ENCODE results near the gene TFPI.
"Not testable (repeated sequence)": the region's sequence is repeated elsewhere in the genome, so short reads cannot be mapped to it uniquely, and the experiment has no call there.

Gene TFPI

GRCh38 chr2:187511356-187512315 is 42.6 kb downstream of the TFPI start:
- no peaks in the 10 kb centered on the region for H3K36me3 ChIP-seq (ENCODE audit: control insufficient read depth, insufficient read depth, low read length, severe bottlenecking)
- H3K4me3 ChIP-seq (ENCODE audit: low read length), result no peak overlapping the region
- no peaks in the 10 kb centered on the region for H3K4me1 ChIP-seq (ENCODE audit: control insufficient read depth, insufficient read depth, low read length)
- no peak overlapping the region for H3K9ac ChIP-seq (ENCODE audit: low read length)
- no peak for DNase-seq (ENCODE audit: low read depth)
- peaks cover under 1% of the 10 kb centered on the region for H3K9me3 ChIP-seq (ENCODE audit: control insufficient read depth, low read length)
- H3K27me3 ChIP-seq (replicated peaks; ENCODE audit: control insufficient read depth, insufficient read depth, low read length), result no peaks in the 10 kb centered on the region

- not testable (repeated sequence) for H3K9ac ChIP-seq (ENCODE audit: low read length); H3K9me3 ChIP-seq (ENCODE audit: control insufficient read depth, low read length); H3K36me3 ChIP-seq (ENCODE audit: control insufficient read depth, insufficient read depth, low read length, severe bottlenecking); H3K27me3 ChIP-seq (replicated peaks; ENCODE audit: control insufficient read depth, insufficient read depth, low read length); H3K4me3 ChIP-seq (ENCODE audit: low read length); H3K4me1 ChIP-seq (ENCODE audit: control insufficient read depth, insufficient read depth, low read length); DNase-seq (ENCODE audit: low read depth)
Observed at GRCh38 chr2:187510419-187511355, 43.5 kb downstream of the TFPI start.

DNA sequence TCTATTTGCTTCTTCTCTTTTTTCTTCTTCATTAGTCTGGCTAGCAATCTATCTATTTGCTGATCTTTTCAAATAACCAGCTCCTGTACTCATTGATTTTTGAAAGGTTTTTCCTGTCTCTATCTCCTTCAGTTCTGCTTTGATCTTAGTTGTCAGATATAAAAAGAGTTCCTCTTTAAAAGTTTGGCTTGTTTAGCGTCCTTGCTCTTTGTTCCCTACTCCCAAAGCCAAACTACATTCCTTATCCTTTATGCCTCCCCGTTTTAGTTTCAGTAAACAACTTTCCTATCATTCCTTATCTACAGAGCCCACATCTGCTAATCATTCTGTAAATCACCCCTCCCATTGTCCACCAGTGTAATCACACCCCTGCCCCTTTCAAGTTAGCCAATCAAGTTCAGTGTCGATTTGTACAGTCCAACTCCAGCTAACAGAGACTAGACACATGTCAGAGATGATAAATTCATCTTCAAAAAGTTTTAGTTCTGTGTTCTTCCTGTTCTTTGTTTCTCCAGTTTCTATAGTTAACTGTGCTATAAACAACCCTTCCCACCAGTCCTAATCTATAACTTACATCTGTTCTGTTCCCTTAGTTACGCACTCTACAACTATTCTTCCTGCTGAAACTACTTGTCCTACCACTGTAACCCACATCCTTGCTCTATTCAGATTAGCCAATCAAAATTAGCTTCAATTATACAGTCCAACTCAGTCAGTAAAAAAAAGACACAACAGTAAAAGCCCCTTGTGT is 44.4 kb downstream of the TFPI start:
- Histone ChIP-seq H3K27me3 (replicated peaks; ENCODE audit: control insufficient read depth, insufficient read depth, low read length) (no peaks in the 10 kb centered on the region), H3K36me3 (ENCODE audit: control insufficient read depth, insufficient read depth, low read length, severe bottlenecking) (no peaks in the 10 kb centered on the region), H3K9me3 (ENCODE audit: control insufficient read depth, low read length) (no peaks in the 10 kb centered on the region), H3K4me1 (ENCODE audit: control insufficient read depth, insufficient read depth, low read length) (no peaks in the 10 kb centered on the region), H3K4me3 (ENCODE audit: low read length) (no peak overlapping the region), H3K9ac (ENCODE audit: low read length) (no peak overlapping the region)
- DNase-seq (ENCODE audit: low read depth), result no peak

GRCh38 chr2:187506416-187506815 is 47.8 kb downstream of the TFPI start:
- no peaks in the 10 kb centered on the region for H3K36me3 ChIP-seq (ENCODE audit: control insufficient read depth, insufficient read depth, low read length, severe bottlenecking)
- no peaks in the 10 kb centered on the region for H3K27me3 ChIP-seq (replicated peaks; ENCODE audit: control insufficient read depth, insufficient read depth, low read length)
- H3K4me1 ChIP-seq (ENCODE audit: control insufficient read depth, insufficient read depth, low read length), result no peaks in the 10 kb centered on the region
- no peak overlapping the region for H3K4me3 ChIP-seq (ENCODE audit: low read length)
- no peak for DNase-seq (ENCODE audit: low read depth)
- no peaks in the 10 kb centered on the region for H3K9me3 ChIP-seq (ENCODE audit: control insufficient read depth, low read length)
- H3K9ac ChIP-seq (ENCODE audit: low read length), result no peak overlapping the region

DNA sequence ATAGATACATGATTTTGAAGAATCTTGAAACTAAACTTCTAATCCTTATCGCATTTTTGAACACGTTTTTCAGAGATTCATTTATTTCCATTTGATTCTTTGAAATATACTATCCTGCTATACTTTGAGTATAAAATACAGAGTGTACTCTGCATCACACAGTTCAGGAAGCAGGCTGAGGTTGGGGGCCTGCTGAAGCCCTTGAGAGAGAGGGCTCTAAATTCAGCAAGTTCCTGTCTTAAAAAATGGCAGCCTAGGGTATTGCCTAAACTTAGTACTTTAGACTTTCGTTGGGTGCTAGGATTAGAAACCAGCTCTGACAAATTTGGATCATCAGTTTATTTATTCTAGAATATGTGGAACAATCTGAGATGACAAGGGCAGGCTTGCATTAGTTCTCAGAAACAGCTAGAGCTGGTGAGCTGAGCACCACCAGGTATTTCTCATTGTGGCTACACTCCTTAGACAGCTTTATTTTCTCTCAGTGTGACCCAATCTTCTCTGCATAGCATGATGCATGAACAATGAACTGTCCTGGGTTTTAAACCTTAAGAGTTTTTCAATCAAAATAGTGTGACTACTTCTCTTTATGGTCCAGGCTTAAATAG is 49.1 kb downstream of the TFPI start:
- no peak for DNase-seq (ENCODE audit: low read depth)
- Histone ChIP-seq H3K9me3 (ENCODE audit: control insufficient read depth, low read length) (no peaks in the 10 kb centered on the region), H3K27me3 (replicated peaks; ENCODE audit: control insufficient read depth, insufficient read depth, low read length) (no peaks in the 10 kb centered on the region), H3K9ac (ENCODE audit: low read length) (no peak overlapping the region), H3K4me3 (ENCODE audit: low read length) (no peak overlapping the region), H3K36me3 (ENCODE audit: control insufficient read depth, insufficient read depth, low read length, severe bottlenecking) (no peaks in the 10 kb centered on the region), H3K4me1 (ENCODE audit: control insufficient read depth, insufficient read depth, low read length) (peaks cover 7% of the 10 kb centered on the region)

GRCh38 chr2:187504312-187504921 is 49.8 kb downstream of the TFPI start:
- DNase-seq (ENCODE audit: low read depth), result no peak
- Histone ChIP-seq H3K9ac (ENCODE audit: low read length) (no peak overlapping the region), H3K9me3 (ENCODE audit: control insufficient read depth, low read length) (no peaks in the 10 kb centered on the region), H3K27me3 (replicated peaks; ENCODE audit: control insufficient read depth, insufficient read depth, low read length) (no peaks in the 10 kb centered on the region), H3K4me3 (ENCODE audit: low read length) (no peak overlapping the region), H3K4me1 (ENCODE audit: control insufficient read depth, insufficient read depth, low read length) (peaks cover 7% of the 10 kb centered on the region), H3K36me3 (ENCODE audit: control insufficient read depth, insufficient read depth, low read length, severe bottlenecking) (no peaks in the 10 kb centered on the region)

GRCh38 chr2:187503700-187504099 is 50.5 kb downstream of the TFPI start:
- no peaks in the 10 kb centered on the region for H3K9me3 ChIP-seq (ENCODE audit: control insufficient read depth, low read length)
- DNase-seq (ENCODE audit: low read depth), result no peak
- H3K9ac ChIP-seq (ENCODE audit: low read length), result no peak overlapping the region
- no peaks in the 10 kb centered on the region for H3K27me3 ChIP-seq (replicated peaks; ENCODE audit: control insufficient read depth, insufficient read depth, low read length)
- H3K4me1 ChIP-seq (ENCODE audit: control insufficient read depth, insufficient read depth, low read length), result peaks cover 7% of the 10 kb centered on the region
- no peaks in the 10 kb centered on the region for H3K36me3 ChIP-seq (ENCODE audit: control insufficient read depth, insufficient read depth, low read length, severe bottlenecking)
- H3K4me3 ChIP-seq (ENCODE audit: low read length), result no peak overlapping the region

GRCh38 chr2:187502467-187502866 is 51.8 kb downstream of the TFPI start:
- H3K36me3 ChIP-seq (ENCODE audit: control insufficient read depth, insufficient read depth, low read length, severe bottlenecking), result no peaks in the 10 kb centered on the region
- H3K9ac ChIP-seq (ENCODE audit: low read length), result no peak overlapping the region
- H3K9me3 ChIP-seq (ENCODE audit: control insufficient read depth, low read length), result no peaks in the 10 kb centered on the region
- no peak overlapping the region for H3K4me3 ChIP-seq (ENCODE audit: low read length)
- DNase-seq (ENCODE audit: low read depth), result no peak
- H3K4me1 ChIP-seq (ENCODE audit: control insufficient read depth, insufficient read depth, low read length), result peaks cover 7% of the 10 kb centered on the region
- no peaks in the 10 kb centered on the region for H3K27me3 ChIP-seq (replicated peaks; ENCODE audit: control insufficient read depth, insufficient read depth, low read length)

GRCh38 chr2:187500585-187501359 is 53.5 kb downstream of the TFPI start:
- Histone ChIP-seq H3K9me3 (ENCODE audit: control insufficient read depth, low read length) (no peaks in the 10 kb centered on the region), H3K4me1 (ENCODE audit: control insufficient read depth, insufficient read depth, low read length) (peaks cover 7% of the 10 kb centered on the region), H3K4me3 (ENCODE audit: low read length) (no peak overlapping the region), H3K9ac (ENCODE audit: low read length) (no peak overlapping the region), H3K36me3 (ENCODE audit: control insufficient read depth, insufficient read depth, low read length, severe bottlenecking) (peaks cover 9% of the 10 kb centered on the region), H3K27me3 (replicated peaks; ENCODE audit: control insufficient read depth, insufficient read depth, low read length) (no peaks in the 10 kb centered on the region)
- peak; percentile 45 for DNase-seq (ENCODE audit: low read depth)
